Calu3 (cell line): Measurements from ENCODE around the gene PFN1. TPM values are rescaled to one million over a fixed set of nuclear protein-coding genes. Genes with fewer than 3 reads are reported as not detected.
A peak's percentile ranks its signal among the peaks of the same experiment; 100 is the strongest.

Experiments
- BruUV-seq: library from RNA; stranded (reverse); fragments of 400-500 nt; replicated peaks from 2 replicates; lab custom pipeline; 2021; lab: Mats Ljungman, UMichigan
- CTCF ChIA-PET: fragments of 300-600 bp; sonication (Branson Sonifier 250); formaldehyde crosslinking; loops from one replicate; lab custom pipeline; 2022; ENCODE audit warnings: antibody characterized with exemption; lab: Charles Lee
- DNase-seq: peaks from one replicate; pipeline ENCODE4 v3.0.0; 2022
- H3K27ac Mint-ChIP-seq: one replicate; pipeline ENCODE4 v1.8.0; 2022; ENCODE audit warnings: mixed read lengths; ENCODE audit not compliant: unreplicated experiment
- H3K27me3 Mint-ChIP-seq: one replicate; pipeline ENCODE4 v1.8.0; 2022; ENCODE audit warnings: mixed read lengths; ENCODE audit not compliant: unreplicated experiment
- H3K36me3 Mint-ChIP-seq: one replicate; pipeline ENCODE4 v1.8.0; 2022; ENCODE audit warnings: mild to moderate bottlenecking, moderate library complexity, mixed read lengths; ENCODE audit not compliant: insufficient read depth, unreplicated experiment
- H3K4me1 Mint-ChIP-seq: one replicate; pipeline ENCODE4 v1.8.0; 2022; ENCODE audit warnings: mild to moderate bottlenecking, low read depth, mixed read lengths; ENCODE audit not compliant: unreplicated experiment
- H3K4me3 Mint-ChIP-seq: one replicate; pipeline ENCODE4 v1.8.0; 2022; ENCODE audit warnings: mild to moderate bottlenecking, low read depth, moderate library complexity, mixed read lengths; ENCODE audit not compliant: unreplicated experiment
- H3K9me3 Mint-ChIP-seq: one replicate; pipeline ENCODE4 v1.8.0; 2022; ENCODE audit warnings: low read depth, mixed read lengths; ENCODE audit not compliant: unreplicated experiment
- intact Hi-C: fragments of 100-400 bp; cut with micrococcal nuclease; formaldehyde crosslinking; loops from one replicate; pipeline ENCODE4 v1.10.0; 2022; ENCODE audit not compliant: unreplicated experiment
- total RNA-seq: library from RNA; stranded (reverse); gene quantifications from 2 replicates; pipeline ENCODE4 v1.2.3, GENCODE V29; 2022
- TF ChIP-seq, protein P1 (sequence below): fragments of 200-600 bp; IDR thresholded peaks from one replicate; pipeline ENCODE4 v1.8.0; 2022; ENCODE audit warnings: antibody characterized with exemption; ENCODE audit not compliant: unreplicated experiment

The PFN1 gene
- total RNA-seq, 1 experiment from 2014 or later = 605 TPM

DNA sequence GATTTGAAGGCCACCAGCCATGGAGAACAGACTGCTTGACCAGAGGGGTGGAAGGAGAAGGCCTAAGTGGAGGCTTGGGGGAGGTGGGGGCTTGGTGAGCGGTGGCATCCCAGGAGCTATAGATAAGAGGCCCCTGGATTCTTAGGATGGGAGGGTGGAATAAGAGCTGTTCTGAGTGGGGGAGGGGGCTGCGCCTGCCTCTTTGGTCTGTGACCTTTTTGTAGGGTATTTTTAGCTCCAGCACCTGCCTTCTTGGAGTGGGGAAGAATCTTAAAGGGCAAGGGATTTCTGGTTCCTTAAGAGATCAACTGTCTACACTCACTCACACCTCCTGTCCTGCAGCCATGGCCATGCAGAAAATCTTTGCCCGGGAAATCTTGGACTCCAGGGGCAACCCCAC, 3.2 kb upstream of the PFN1 start:
- no peak for DNase-seq
- no TSS peak for BruUV-seq
- intact Hi-C loops = no loop called here

DNA sequence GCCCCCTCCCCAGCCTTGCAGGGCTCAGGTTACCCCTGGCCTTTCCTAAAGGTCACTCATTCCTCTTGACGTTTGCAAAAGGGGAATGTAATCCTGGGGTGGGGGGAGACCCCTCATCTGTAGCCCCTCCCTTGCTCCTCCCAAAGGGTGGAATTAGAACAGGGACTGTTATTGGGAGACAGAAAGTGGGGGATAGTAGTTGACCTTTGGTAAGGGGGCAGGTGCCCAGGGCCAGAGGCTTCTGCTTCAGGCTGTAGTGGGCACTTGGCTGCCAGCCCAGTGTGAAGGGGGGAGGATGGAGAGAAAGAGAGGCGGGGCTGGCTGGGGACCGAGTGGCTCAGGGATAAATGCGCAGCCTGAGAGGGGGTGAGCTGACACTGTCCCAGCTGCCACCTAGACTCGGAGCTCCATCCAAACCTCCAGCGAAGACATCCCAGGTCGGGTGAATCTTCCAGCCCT, 2.4 kb upstream of the PFN1 start, which contains the start of gene ENO3:
Gene ENO3, plus strand, starts transcription at position 374 of the 459 bp plus-strand sequence. CDS start 711 bp downstream, outside the sequence.
- H3K27ac Mint-ChIP-seq = peak within 1 kb of the TSS; percentile 63
- CTCF ChIA-PET = no interaction called here
- TF ChIP-seq, protein P1, sequence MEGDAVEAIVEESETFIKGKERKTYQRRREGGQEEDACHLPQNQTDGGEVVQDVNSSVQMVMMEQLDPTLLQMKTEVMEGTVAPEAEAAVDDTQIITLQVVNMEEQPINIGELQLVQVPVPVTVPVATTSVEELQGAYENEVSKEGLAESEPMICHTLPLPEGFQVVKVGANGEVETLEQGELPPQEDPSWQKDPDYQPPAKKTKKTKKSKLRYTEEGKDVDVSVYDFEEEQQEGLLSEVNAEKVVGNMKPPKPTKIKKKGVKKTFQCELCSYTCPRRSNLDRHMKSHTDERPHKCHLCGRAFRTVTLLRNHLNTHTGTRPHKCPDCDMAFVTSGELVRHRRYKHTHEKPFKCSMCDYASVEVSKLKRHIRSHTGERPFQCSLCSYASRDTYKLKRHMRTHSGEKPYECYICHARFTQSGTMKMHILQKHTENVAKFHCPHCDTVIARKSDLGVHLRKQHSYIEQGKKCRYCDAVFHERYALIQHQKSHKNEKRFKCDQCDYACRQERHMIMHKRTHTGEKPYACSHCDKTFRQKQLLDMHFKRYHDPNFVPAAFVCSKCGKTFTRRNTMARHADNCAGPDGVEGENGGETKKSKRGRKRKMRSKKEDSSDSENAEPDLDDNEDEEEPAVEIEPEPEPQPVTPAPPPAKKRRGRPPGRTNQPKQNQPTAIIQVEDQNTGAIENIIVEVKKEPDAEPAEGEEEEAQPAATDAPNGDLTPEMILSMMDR = no peak
- DNase-seq = no peak
- peaks cover under 1% of the 10 kb centered on the region for H3K9me3 Mint-ChIP-seq
- intact Hi-C loops = no loop called here
- H3K4me1 Mint-ChIP-seq = peaks cover 14% of the 10 kb centered on the region
- no TSS peak for BruUV-seq
- no peaks in the 10 kb centered on the region for H3K27me3 Mint-ChIP-seq
- H3K4me3 Mint-ChIP-seq = peak within 1 kb of the TSS; percentile 89
- peaks cover 42% of the 10 kb centered on the region for H3K36me3 Mint-ChIP-seq

More for the DNA sequence above, 3.2 kb upstream of the PFN1 start:
- Mint-ChIP-seq H3K36me3 (peaks cover 38% of the 10 kb centered on the region), H3K4me1 (peaks cover 13% of the 10 kb centered on the region), H3K9me3 (peaks cover 2% of the 10 kb centered on the region), H3K27ac (peak overlapping the region; percentile 63), H3K4me3 (no peak overlapping the region), H3K27me3 (no peaks in the 10 kb centered on the region)
- TF ChIP-seq, protein P1 = no peak
- CTCF ChIA-PET = interaction anchor here (0.6 kb wide), 1 partner anchor 135 kb away, joined by 3 read pairs; no protein-coding TSS in a partner anchor

DNA sequence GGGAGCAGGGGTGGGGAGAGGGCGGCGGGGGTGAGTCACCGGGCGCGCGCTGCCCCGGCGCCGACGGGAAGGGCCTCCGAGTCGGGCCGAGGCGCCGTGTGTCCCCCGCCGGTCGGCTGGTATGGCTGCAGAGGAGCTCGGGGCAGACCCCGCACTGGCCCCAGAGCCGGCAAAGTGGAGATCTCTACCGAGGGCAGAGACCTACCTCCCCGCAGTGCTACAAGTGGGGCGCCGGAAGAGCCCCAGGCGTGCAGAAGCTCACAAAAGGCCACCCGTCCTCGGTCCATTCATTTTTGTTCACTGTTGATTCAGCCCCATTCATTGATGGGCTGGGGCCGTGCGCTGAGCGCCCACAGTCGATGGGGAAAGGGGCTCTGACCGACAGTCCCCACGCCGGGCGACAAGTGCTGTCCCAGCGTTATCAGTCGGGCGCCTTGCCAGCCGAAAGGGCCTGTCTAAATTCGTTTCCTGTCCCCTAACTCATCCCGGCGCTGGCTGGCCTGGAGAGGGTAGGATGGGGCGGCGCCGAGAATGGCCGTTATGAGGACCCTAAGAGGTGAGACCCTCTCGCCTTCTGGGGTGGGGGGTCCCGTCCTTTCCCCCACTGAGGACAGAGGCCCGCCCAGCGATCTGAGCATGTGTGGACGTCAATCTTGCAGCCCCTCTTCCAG, 1.9 kb upstream of the PFN1 start:
- Mint-ChIP-seq H3K27me3 (no peaks in the 10 kb centered on the region), H3K4me1 (peaks cover 20% of the 10 kb centered on the region), H3K4me3 (peak overlapping the region; percentile 89), H3K27ac (peak overlapping the region; percentile 63), H3K9me3 (no peaks in the 10 kb centered on the region), H3K36me3 (peaks cover 44% of the 10 kb centered on the region)
- BruUV-seq = TSS peak; percentile 82
- intact Hi-C loops = no loop called here
- CTCF ChIA-PET = interaction anchor here (0.6 kb wide), 1 partner anchor 167 kb away, joined by 3 read pairs; no protein-coding TSS in a partner anchor
- TF ChIP-seq, protein P1 = no peak
- DNase-seq = peak; percentile 77

DNA sequence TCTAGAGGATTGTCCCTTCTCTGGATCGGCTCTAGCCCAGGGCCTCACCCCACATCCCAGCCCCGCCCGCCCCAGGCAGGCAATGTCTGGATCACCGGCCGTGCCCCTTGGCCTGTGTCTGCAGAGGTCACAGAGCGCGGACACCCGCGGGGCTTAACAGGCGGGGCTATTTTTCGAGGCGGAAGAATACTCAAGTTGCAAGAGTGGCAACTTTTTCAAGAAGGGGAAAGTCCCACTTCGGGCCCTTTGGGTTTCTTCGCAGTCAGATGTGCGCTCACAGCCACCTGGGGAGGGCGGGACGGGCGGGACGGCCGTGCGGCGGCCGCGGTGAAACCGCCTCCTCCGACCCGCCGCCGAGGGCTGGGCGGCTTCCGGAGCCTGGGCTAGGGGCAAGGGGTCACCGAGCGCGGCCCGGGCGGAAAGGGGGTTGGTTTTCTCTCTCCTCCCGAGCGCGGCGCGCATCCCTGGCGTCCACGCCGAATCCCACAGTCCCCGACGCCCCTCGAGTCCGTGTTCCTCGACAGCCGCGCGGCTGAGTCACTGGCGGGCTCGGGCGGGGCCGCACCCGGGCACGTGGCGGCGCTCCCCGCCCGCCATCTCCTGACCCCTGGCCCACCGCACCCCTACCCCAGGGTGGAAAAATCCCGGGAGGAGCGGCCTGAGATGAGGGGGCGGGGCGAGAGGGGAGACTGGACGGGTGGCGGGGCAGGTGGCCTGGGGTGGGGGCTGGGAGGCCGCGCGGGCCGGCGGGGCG, 1.2 kb upstream of the PFN1 start:
- Mint-ChIP-seq H3K4me1 (peaks cover 27% of the 10 kb centered on the region), H3K4me3 (peak overlapping the region; percentile 89), H3K27me3 (no peaks in the 10 kb centered on the region), H3K27ac (no peak overlapping the region), H3K36me3 (peaks cover 51% of the 10 kb centered on the region), H3K9me3 (no peaks in the 10 kb centered on the region)
- BruUV-seq = no TSS peak
- intact Hi-C loops = no loop called here
- TF ChIP-seq, protein P1 = no peak
- CTCF ChIA-PET = no interaction called here
- DNase-seq = peak; percentile 57
